HepG2 (cell line): Measurements from ENCODE around the gene DLL4. TPM values are rescaled to one million over a fixed set of nuclear protein-coding genes. Genes with fewer than 3 reads are reported as not detected.

Experiments used
- BORCS8-MEF2B ChIP-seq: sonication (generic); formaldehyde crosslinking; IDR thresholded peaks from 2 replicates; pipeline ENCODE4 v1.8.0; 2022; ENCODE audit warnings: mild to moderate bottlenecking, missing genetic modification reagents
- KAT8 ChIP-seq: IDR thresholded peaks from 2 replicates; pipeline ENCODE4 v1.6.1; 2016; ENCODE audit warnings: missing genetic modification reagents, missing compliant biosample characterization
- NBN ChIP-seq: fragments of 450-650 bp; conservative IDR thresholded peaks from 2 replicates; pipeline ENCODE4 v1.6.1; 2017
- NFIB ChIP-seq: sonication (generic); formaldehyde crosslinking; IDR thresholded peaks from 2 replicates; pipeline ENCODE4 v1.9.0; 2021; ENCODE audit warnings: missing genetic modification reagents, mild to moderate bottlenecking, borderline replicate concordance
- NR1H2 ChIP-seq: sonication (generic); formaldehyde crosslinking; IDR thresholded peaks from 2 replicates; pipeline ENCODE4 v1.8.1; 2022; ENCODE audit warnings: low read depth, missing genetic modification reagents, borderline replicate concordance
- RBM22 ChIP-seq: fragments of 200-400 bp; formaldehyde crosslinking; optimal IDR thresholded peaks from 2 replicates; pipeline ENCODE3; 2017; ENCODE audit warnings: mild to moderate bottlenecking, low read length, moderate library complexity
- SOX13 ChIP-seq, 3 experiments: fragments of 450-650 bp in 1 of 3; sonication (generic) in 1 of 3; formaldehyde crosslinking in 1 of 3; IDR thresholded peaks in 2 of 3; conservative IDR thresholded peaks in 1 of 3; 2 replicates each; pipeline versions ENCODE4 v1.5.0 to v1.6.1; 2016 to 2020; ENCODE audit warnings: antibody characterized with exemption in 1 of 3, mild to moderate bottlenecking in 1 of 3, missing compliant biosample characterization in 1 of 3, missing genetic modification reagents in 1 of 3, moderate library complexity in 1 of 3
- TOPORS ChIP-seq: sonication (generic); formaldehyde crosslinking; IDR thresholded peaks from 2 replicates; pipeline ENCODE4 v1.8.0; 2023; ENCODE audit warnings: mild to moderate bottlenecking, missing genetic modification reagents
- U2AF2 ChIP-seq: fragments of 200-400 bp; formaldehyde crosslinking; IDR thresholded peaks from 2 replicates; pipeline ENCODE4 v1.6.1; 2017; ENCODE audit warnings: low read depth, mild to moderate bottlenecking, low read length
- ZKSCAN1 ChIP-seq: fragments of 150-350 bp; IDR thresholded peaks from 2 replicates; pipeline ENCODE4 v1.6.1; 2014; ENCODE audit warnings: low read length
- ZMAT3 ChIP-seq: sonication (generic); formaldehyde crosslinking; conservative IDR thresholded peaks from 2 replicates; pipeline ENCODE4 v1.7.0; 2021; ENCODE audit warnings: missing genetic modification reagents
- ZMYM4 ChIP-seq: sonication (generic); formaldehyde crosslinking; IDR thresholded peaks from 2 replicates; pipeline ENCODE4 v1.8.1; 2023; ENCODE audit warnings: mild to moderate bottlenecking, missing genetic modification reagents
- ZNF550 ChIP-seq: sonication (generic); formaldehyde crosslinking; IDR thresholded peaks from 2 replicates; pipeline ENCODE4 v1.4.0; 2020; ENCODE audit warnings: mild to moderate bottlenecking, missing genetic modification reagents, borderline replicate concordance
- ZNF614 ChIP-seq: IDR thresholded peaks from 2 replicates; pipeline ENCODE4 v1.6.1; 2018; ENCODE audit warnings: missing biosample characterization, missing genetic modification reagents, inconsistent platforms, borderline replicate concordance
- ZNF672 ChIP-seq: sonication (generic); formaldehyde crosslinking; IDR thresholded peaks from 2 replicates; pipeline ENCODE4 v1.8.1; 2022; ENCODE audit warnings: missing genetic modification reagents
- ZNF772 ChIP-seq: sonication (generic); formaldehyde crosslinking; IDR thresholded peaks from 2 replicates; pipeline ENCODE4 v1.5.0; 2020; ENCODE audit warnings: mild to moderate bottlenecking, missing genetic modification reagents
- polyA plus RNA-seq, 8 experiments: library from polyadenylated mRNA; depleted of rRNA in 3 of 8; stranded (reverse) in 7 of 8; unstranded in 1 of 8; fragments of >200 nt; fragmentation: Illumina TruSeq in 4 of 8; extraction: Trizol in 4 of 8; gene quantifications; 2 replicates each; pipeline versions ENCODE4 v1.2.1 to v1.2.3, GENCODE V29; 2011 to 2016; ENCODE audit warnings: low read depth in 4 of 8, missing spikeins in 1 of 8, mixed read lengths in 1 of 8; ENCODE audit not compliant: insufficient read depth in 1 of 8
- total RNA-seq, 5 experiments: library from RNA; depleted of rRNA; stranded (reverse); fragments of >200 nt; fragmentation: Illumina TruSeq; extraction: Trizol; gene quantifications; 2 replicates each; pipeline ENCODE4 v1.2.3, GENCODE V29; 2016; ENCODE audit warnings: low read depth in 1 of 5
- TF ChIP-seq, protein P1 (sequence below): sonication (generic); formaldehyde crosslinking; IDR thresholded peaks from 2 replicates; pipeline ENCODE4 v1.5.0; 2020; ENCODE audit warnings: mild to moderate bottlenecking, missing genetic modification reagents
- TF ChIP-seq, protein P2 (sequence below): sonication (generic); formaldehyde crosslinking; IDR thresholded peaks from 2 replicates; pipeline ENCODE4 v1.4.0; 2020; ENCODE audit warnings: low read depth, mild to moderate bottlenecking, missing genetic modification reagents
- TF ChIP-seq, protein P3 (sequence below): sonication (generic); formaldehyde crosslinking; IDR thresholded peaks from 2 replicates; pipeline ENCODE4 v1.4.0; 2020; ENCODE audit warnings: mild to moderate bottlenecking, missing genetic modification reagents
- TF ChIP-seq, protein P4 (sequence below): sonication (generic); formaldehyde crosslinking; conservative IDR thresholded peaks from 2 replicates; pipeline ENCODE4 v1.8.0; 2022; ENCODE audit warnings: mild to moderate bottlenecking, moderate library complexity, missing genetic modification reagents
- TF ChIP-seq, protein P5 (sequence below): sonication (generic); formaldehyde crosslinking; IDR thresholded peaks from 2 replicates; pipeline ENCODE4 v1.8.0; 2022; ENCODE audit warnings: mild to moderate bottlenecking, missing genetic modification reagents, moderate library complexity

The DLL4 gene
- total and polyA plus RNA-seq, 2 of the 13 experiments (the other 11 are each of a cell fraction or from before 2014, with no cell fraction given) = 0.20 to 0.25 TPM

DNA sequence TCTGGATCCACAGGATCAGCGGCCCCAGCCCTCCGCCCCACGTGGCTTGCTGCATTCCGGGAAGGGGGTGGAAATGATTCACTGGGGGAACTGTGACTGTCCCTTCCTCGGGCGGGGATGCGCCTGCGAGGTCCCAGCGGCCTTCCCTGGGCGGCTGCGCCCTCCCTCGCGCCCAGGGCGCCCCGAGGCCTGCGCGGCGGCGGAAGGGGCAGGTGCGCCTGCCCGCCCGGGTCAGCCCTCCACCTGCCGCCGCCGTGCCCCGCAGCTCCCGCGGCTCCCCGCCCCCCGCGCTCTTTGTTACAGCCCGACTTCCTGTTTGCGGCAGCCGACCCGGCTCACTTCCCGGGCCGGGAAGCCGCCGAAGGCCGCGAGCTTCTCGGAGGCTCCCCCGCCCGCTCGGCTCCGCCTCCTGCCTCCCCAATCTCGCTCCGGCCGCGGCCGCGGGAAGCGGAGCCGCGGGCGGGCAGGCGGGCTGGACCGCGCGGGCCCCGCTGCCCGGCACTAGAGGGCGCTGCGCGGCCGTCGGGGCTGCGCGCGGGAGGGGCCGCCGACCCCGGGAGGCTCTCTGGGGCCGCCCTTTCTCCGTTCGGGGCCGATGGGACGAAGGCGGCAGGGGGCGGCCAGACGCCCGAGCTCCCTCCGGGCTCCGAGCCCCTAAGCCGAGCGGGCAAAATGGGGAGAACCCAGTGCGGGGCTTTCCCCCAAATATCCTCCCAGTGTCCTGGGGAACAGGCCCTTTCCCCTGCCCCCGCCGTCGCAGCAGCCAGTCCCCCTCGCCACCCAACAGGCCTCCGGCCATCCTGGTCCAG, 12.6 kb downstream of the DLL4 start (continued):
- peak; percentile 37; the same call in 1 of the 2 replicates for TF ChIP-seq ZNF772
- peak; percentile 67; the same call in 1 of the 2 replicates for TF ChIP-seq BORCS8-MEF2B (CRISPR knock-in tag)
- TF ChIP-seq, protein P1, sequence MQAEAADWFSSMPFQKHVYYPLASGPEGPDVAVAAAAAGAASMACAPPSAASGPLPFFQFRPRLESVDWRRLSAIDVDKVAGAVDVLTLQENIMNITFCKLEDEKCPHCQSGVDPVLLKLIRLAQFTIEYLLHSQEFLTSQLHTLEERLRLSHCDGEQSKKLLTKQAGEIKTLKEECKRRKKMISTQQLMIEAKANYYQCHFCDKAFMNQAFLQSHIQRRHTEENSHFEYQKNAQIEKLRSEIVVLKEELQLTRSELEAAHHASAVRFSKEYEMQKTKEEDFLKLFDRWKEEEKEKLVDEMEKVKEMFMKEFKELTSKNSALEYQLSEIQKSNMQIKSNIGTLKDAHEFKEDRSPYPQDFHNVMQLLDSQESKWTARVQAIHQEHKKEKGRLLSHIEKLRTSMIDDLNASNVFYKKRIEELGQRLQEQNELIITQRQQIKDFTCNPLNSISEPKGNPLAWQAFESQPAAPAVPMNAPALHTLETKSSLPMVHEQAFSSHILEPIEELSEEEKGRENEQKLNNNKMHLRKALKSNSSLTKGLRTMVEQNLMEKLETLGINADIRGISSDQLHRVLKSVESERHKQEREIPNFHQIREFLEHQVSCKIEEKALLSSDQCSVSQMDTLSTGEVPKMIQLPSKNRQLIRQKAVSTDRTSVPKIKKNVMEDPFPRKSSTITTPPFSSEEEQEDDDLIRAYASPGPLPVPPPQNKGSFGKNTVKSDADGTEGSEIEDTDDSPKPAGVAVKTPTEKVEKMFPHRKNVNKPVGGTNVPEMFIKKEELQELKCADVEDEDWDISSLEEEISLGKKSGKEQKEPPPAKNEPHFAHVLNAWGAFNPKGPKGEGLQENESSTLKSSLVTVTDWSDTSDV = 0 out of 2 replicates have a peak, but pooled peaks have one; percentile 2
- TF ChIP-seq NR1H2 (CRISPR knock-in tag) = no peak
- TF ChIP-seq ZKSCAN1 = no peak
- TF ChIP-seq, protein P2, sequence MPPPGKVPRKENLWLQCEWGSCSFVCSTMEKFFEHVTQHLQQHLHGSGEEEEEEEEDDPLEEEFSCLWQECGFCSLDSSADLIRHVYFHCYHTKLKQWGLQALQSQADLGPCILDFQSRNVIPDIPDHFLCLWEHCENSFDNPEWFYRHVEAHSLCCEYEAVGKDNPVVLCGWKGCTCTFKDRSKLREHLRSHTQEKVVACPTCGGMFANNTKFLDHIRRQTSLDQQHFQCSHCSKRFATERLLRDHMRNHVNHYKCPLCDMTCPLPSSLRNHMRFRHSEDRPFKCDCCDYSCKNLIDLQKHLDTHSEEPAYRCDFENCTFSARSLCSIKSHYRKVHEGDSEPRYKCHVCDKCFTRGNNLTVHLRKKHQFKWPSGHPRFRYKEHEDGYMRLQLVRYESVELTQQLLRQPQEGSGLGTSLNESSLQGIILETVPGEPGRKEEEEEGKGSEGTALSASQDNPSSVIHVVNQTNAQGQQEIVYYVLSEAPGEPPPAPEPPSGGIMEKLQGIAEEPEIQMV (CRISPR knock-in tag) = peak; percentile 23; the same call in 1 of the 2 replicates
- no peak for TF ChIP-seq NBN
- no peak for TF ChIP-seq NFIB (CRISPR knock-in tag)
- no peak for TF ChIP-seq ZMYM4
- no peak for TF ChIP-seq U2AF2
- TF ChIP-seq RBM22 = no peak
- TF ChIP-seq, protein P3, sequence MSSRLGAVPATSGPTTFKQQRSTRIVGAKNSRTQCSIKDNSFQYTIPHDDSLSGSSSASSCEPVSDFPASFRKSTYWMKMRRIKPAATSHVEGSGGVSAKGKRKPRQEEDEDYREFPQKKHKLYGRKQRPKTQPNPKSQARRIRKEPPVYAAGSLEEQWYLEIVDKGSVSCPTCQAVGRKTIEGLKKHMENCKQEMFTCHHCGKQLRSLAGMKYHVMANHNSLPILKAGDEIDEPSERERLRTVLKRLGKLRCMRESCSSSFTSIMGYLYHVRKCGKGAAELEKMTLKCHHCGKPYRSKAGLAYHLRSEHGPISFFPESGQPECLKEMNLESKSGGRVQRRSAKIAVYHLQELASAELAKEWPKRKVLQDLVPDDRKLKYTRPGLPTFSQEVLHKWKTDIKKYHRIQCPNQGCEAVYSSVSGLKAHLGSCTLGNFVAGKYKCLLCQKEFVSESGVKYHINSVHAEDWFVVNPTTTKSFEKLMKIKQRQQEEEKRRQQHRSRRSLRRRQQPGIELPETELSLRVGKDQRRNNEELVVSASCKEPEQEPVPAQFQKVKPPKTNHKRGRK (CRISPR knock-in tag) = no peak
- no peak for TF ChIP-seq SOX13 (IDR thresholded peaks at IDR 0.05)
- TF ChIP-seq SOX13 (CRISPR knock-in tag; conservative IDR thresholded peaks at IDR 0.05 in 1 of 2, IDR thresholded peaks at IDR 0.05 in 1 of 2) = no peak
- TF ChIP-seq, protein P4, sequence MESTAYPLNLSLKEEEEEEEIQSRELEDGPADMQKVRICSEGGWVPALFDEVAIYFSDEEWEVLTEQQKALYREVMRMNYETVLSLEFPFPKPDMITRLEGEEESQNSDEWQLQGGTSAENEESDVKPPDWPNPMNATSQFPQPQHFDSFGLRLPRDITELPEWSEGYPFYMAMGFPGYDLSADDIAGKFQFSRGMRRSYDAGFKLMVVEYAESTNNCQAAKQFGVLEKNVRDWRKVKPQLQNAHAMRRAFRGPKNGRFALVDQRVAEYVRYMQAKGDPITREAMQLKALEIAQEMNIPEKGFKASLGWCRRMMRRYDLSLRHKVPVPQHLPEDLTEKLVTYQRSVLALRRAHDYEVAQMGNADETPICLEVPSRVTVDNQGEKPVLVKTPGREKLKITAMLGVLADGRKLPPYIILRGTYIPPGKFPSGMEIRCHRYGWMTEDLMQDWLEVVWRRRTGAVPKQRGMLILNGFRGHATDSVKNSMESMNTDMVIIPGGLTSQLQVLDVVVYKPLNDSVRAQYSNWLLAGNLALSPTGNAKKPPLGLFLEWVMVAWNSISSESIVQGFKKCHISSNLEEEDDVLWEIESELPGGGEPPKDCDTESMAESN (CRISPR knock-in tag) = peak; percentile 56
- TF ChIP-seq KAT8 (CRISPR knock-in tag) = no peak
- no peak for TF ChIP-seq ZMAT3
- TF ChIP-seq TOPORS = peak; percentile 68; the same call in 1 of the 2 replicates
- no peak for TF ChIP-seq ZNF550 (CRISPR knock-in tag)
- no peak for TF ChIP-seq ZNF672 (CRISPR knock-in tag)
- TF ChIP-seq, protein P5, sequence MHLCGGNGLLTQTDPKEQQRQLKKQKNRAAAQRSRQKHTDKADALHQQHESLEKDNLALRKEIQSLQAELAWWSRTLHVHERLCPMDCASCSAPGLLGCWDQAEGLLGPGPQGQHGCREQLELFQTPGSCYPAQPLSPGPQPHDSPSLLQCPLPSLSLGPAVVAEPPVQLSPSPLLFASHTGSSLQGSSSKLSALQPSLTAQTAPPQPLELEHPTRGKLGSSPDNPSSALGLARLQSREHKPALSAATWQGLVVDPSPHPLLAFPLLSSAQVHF (CRISPR knock-in tag) = no peak
- TF ChIP-seq ZNF614 (CRISPR knock-in tag) = no peak
